LNCAP (cell line): ENCODE data around the gene ABI1.

Experiments
- TF ChIP-seq, protein P1 (sequence below): fragments of 450-650 bp; IDR thresholded peaks from 2 replicates; pipeline ENCODE4 v1.5.1; 2017; ENCODE audit warnings: mild to moderate bottlenecking

ABI1 gene

DNA sequence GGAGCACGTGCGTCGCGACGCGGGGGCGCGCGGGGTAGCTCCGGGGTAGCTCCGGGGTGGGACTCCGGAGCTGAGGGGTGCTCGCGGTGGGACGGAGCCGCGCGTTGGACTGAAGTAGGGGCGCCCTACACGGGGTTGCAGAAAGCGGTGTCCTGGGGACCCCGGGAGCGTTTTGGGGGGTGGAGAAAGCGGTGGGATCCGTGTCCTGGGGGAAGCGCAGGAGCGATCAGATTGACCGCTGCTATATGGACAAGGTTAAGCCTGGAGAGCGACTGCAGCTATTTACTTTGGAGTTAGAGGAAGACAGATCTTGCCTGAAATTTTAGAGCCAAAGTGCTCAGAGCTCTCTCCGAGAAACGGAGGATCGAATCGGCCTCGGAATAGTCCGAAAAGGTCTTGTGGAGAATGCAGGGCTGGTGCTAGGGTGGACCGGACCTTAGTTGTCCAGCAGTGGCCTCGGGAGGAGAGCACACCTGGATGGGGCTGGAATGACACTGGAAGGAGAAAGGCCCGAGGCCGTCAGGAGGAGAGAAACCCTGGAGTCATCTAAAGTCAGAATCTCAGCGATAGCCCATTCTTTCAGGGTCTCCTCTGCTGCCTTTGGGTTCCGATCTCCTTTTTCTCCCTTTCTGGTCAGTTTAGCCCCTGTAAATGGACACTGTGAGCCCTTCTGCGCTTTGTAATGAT, 162.7 kb downstream of the ABI1 start:
- TF ChIP-seq, protein P1, sequence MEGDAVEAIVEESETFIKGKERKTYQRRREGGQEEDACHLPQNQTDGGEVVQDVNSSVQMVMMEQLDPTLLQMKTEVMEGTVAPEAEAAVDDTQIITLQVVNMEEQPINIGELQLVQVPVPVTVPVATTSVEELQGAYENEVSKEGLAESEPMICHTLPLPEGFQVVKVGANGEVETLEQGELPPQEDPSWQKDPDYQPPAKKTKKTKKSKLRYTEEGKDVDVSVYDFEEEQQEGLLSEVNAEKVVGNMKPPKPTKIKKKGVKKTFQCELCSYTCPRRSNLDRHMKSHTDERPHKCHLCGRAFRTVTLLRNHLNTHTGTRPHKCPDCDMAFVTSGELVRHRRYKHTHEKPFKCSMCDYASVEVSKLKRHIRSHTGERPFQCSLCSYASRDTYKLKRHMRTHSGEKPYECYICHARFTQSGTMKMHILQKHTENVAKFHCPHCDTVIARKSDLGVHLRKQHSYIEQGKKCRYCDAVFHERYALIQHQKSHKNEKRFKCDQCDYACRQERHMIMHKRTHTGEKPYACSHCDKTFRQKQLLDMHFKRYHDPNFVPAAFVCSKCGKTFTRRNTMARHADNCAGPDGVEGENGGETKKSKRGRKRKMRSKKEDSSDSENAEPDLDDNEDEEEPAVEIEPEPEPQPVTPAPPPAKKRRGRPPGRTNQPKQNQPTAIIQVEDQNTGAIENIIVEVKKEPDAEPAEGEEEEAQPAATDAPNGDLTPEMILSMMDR = no peak

DNA sequence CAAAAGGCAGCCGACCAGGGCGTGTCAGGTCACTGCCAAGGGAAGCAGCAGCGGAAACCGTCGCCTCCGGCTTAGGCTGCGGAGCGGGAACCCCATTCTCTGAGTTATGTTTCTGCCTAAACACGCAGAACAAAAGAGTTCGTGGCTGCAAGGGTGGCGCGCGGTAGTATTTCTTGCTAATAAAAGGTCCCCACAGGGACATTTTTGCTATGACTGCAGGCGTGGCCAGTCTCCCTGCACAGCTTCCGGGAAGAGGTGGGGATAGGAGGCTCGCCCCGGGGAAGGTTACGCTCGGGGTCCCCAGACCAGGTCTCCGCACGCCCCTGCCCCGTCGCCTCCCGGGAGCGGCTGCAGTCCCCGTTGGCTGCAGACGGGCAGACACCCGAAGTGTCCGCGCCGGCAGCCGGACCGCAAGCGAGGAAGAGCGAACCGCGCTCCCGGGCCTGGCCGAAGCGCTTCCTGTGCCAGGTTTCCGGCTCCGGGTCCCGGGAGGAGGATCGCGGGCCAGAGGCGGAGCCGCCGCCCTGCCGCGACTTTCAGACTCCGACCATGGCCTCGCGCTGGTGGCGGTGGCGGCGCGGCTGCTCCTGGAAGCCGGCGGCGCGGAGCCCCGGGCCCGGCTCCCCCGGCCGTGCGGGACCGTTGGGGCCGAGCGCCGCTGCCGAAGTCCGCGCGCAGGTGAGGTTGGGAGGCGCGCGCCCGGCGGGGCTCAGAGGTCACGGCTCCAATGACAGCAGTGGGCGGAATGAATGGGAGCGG, 163.4 kb downstream of the ABI1 start, which contains the start of gene PDSS1:
Gene PDSS1, plus strand, starts transcription at position 539 of the 759 bp plus-strand sequence. Its CDS starts 11 bp downstream, at position 550.
- TF ChIP-seq, protein P1 = no peak

DNA sequence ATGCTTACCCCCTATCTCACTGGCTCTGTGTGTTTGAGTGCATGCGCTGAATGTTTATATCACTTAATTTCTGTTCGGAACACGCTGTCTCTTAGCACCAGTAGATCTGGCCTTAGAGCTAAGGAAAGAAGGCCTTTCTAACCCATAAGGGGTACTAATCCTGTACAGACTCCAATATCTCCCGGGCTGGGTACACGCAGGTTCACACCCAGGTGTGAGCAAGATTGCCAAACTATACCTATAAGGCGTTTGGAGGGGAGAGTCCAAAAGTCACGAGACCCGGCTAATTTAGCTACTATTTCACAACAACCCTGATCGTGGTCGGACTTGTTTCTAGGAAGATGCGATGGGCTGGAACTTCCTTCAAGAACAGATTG, 164.0 kb downstream of the ABI1 start:
- TF ChIP-seq, protein P1 = no peak
